Upper lobe of left lung (tissue), 6 donors: ENCODE measurements around the gene MRPL2. TPM values are rescaled to one million over a fixed set of nuclear protein-coding genes. Genes with fewer than 3 reads are reported as not detected.
A peak's percentile ranks its signal among the peaks of the same experiment; 100 is the strongest.

ENCODE experiments used
- ATAC-seq, 2 donors: fragments of 200-7000 bp; cut with Tn5 transposase; one replicate each; pipeline ENCODE4 v1.9.1; 2022; ENCODE audit warnings: mild to moderate bottlenecking in 2 of 2, moderate library complexity in 2 of 2; ENCODE audit not compliant: low FRiP score in 2 of 2
- DNase-seq, 2 donors: peaks; one replicate each; pipeline ENCODE4 v3.0.0-alpha.2; 2019 to 2020
- H3K27ac ChIP-seq, 4 donors: fragments of 200-600 bp; sonication (generic); one replicate each; pipeline ENCODE4 v1.5.1; 2016 to 2019
- H3K27me3 ChIP-seq, 4 donors: fragments of 200-600 bp; sonication (generic); one replicate each; pipeline ENCODE4 v1.5.1; 2017 to 2019
- H3K36me3 ChIP-seq, 4 donors: fragments of 200-600 bp; sonication (generic); one replicate each; pipeline ENCODE4 v1.5.1; 2016 to 2019
- H3K4me1 ChIP-seq, 4 donors: fragments of 200-600 bp; sonication (generic); one replicate each; pipeline ENCODE4 v1.5.1; 2018 to 2019
- H3K4me3 ChIP-seq, 4 donors: fragments of 200-600 bp; sonication (generic); one replicate each; pipeline ENCODE4 v1.5.1; 2017 to 2019; ENCODE audit warnings: mild to moderate bottlenecking in 2 of 4, moderate library complexity in 1 of 4
- H3K9me3 ChIP-seq, 4 donors: fragments of 200-600 bp; sonication (generic); one replicate each; pipeline ENCODE4 v1.5.1; 2018 to 2019
- EP300 ChIP-seq, 4 donors: sonication (generic); formaldehyde crosslinking; IDR thresholded peaks; one replicate each; pipeline ENCODE4 v1.5.1; 2017; ENCODE audit warnings: antibody characterized with exemption in 4 of 4, control low read depth in 2 of 4
- POLR2A ChIP-seq, 4 donors: fragments of 450-650 bp; IDR thresholded peaks; one replicate each; pipeline ENCODE4 v1.5.1; 2016 to 2017; ENCODE audit warnings: antibody characterized with exemption in 4 of 4, mild to moderate bottlenecking in 2 of 4
- POLR2AphosphoS5 ChIP-seq, 2 donors: sonication (generic); formaldehyde crosslinking; IDR thresholded peaks; one replicate each; pipeline ENCODE4 v1.5.1; 2017; ENCODE audit warnings: antibody characterized with exemption in 2 of 2
- WGBS, 2 donors: methylation state at CpG; one replicate each; pipeline ENCODE4 v1.1.5; 2017 to 2018; 5-methylcytosine and 5-hydroxymethylcytosine counted together
- total RNA-seq, 6 donors: library from RNA; depleted of rRNA in 4 of 6; stranded (reverse); fragments of >200 nt in 4 of 6; gene quantifications; one replicate each; pipeline versions ENCODE4 v1.1.0 to v1.2.1, GENCODE V29; 2016 to 2021
- TF ChIP-seq, protein P1 (sequence below), 6 experiments: fragments of 450-650 bp in 4 of 6; fragments of 200-600 bp in 2 of 6; sonication (generic) in 2 of 6; IDR thresholded peaks; one replicate each; pipeline ENCODE4 v1.5.1; 2016 to 2019; ENCODE audit warnings: antibody characterized with exemption in 6 of 6
- donor health status: DM: no; HTN: no; CAD: no; lungs with moderate emphysema.
- donor health status: DM: no; HTN: yes; CAD: no; lungs with severe emphysema.

MRPL2 gene
- total RNA-seq, 6 donors from 2014 or later: 17.2 to 58.2 (median 30.7) TPM

DNA sequence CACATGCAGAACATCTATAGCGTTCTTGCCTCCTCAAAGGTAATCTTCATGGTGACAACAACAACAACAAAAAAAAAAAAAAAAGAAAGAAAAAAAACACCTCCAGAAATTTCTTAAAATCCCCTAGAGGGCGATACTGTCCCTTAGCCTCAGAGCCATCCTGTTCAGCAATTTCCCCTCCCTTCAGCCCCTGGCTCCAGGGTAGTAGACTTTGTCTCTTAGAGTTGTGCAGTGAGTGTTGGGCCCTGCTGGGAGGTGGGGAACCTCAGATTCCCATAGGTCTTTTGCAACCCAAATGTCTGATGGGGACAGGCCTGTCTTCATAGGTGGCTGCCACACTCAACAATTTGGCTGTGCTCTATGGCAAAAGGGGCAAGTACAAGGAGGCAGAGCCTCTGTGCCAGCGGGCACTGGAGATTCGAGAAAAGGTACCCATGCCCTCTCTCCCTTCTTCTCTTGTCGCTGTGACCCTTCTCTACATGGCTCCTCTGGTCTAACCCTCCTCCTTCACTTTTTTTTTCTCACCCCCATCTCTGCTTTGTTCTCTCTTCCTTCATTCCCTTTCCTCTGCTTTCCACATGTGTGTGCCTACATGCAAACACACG lies 10.9 kb upstream of the MRPL2 start:
- WGBS, 2 donors: 60 to 64% methylated on average over 6 of the region's 6 CpGs
- peaks cover 7 to 49% (median 22%) of the 10 kb centered on the region in 4 donors for H3K36me3 ChIP-seq

DNA sequence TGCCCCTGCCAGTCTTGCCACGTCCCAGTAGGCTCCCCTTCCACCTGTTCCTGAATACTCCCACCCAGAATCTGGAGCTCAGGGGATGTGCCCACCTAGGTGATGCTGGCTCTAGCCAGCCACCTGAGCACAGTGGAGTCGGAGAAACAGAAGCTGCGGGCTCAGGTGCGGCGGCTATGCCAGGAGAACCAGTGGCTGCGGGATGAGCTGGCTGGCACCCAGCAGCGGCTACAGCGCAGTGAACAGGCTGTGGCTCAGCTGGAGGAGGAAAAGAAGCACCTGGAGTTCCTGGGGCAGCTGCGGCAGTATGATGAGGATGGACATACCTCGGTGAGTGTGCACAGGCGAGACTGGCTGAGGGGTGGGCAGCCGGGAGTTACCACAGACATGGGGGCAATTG lies 3.6 kb upstream of the MRPL2 start:
- Histone ChIP-seq H3K36me3 (peaks cover 7 to 32% (median 17%) of the 10 kb centered on the region in 4 donors), H3K27me3 (no peaks in the 10 kb centered on the region), H3K4me1 (peaks cover 20 to 27% (median 24%) of the 10 kb centered on the region in 4 donors), H3K9me3 (no peaks in the 10 kb centered on the region), H3K27ac (no peak overlapping the region), H3K4me3 (no peak overlapping the region)
- no peak for DNase-seq
- TF ChIP-seq POLR2AphosphoS5 (IDR thresholded peaks at IDR 0.05) (no peak), POLR2A (IDR thresholded peaks at IDR 0.05) (no peak), EP300 (IDR thresholded peaks at IDR 0.05) (no peak)
- TF ChIP-seq, protein P1, sequence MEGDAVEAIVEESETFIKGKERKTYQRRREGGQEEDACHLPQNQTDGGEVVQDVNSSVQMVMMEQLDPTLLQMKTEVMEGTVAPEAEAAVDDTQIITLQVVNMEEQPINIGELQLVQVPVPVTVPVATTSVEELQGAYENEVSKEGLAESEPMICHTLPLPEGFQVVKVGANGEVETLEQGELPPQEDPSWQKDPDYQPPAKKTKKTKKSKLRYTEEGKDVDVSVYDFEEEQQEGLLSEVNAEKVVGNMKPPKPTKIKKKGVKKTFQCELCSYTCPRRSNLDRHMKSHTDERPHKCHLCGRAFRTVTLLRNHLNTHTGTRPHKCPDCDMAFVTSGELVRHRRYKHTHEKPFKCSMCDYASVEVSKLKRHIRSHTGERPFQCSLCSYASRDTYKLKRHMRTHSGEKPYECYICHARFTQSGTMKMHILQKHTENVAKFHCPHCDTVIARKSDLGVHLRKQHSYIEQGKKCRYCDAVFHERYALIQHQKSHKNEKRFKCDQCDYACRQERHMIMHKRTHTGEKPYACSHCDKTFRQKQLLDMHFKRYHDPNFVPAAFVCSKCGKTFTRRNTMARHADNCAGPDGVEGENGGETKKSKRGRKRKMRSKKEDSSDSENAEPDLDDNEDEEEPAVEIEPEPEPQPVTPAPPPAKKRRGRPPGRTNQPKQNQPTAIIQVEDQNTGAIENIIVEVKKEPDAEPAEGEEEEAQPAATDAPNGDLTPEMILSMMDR (IDR thresholded peaks at IDR 0.05): no peak
- no peak for ATAC-seq
- 96 to 97% methylated on average over 11 to 12 of the region's 12 CpGs for WGBS, 2 donors

More for the DNA sequence above, 10.9 kb upstream of the MRPL2 start:
- no peaks in the 10 kb centered on the region for H3K27me3 ChIP-seq
- H3K27ac ChIP-seq: no peak overlapping the region
- DNase-seq (no peak), ATAC-seq (peak in 1 of 2 donors; percentile 39)
- H3K4me1 ChIP-seq: no peaks in the 10 kb centered on the region
- H3K9me3 ChIP-seq: no peaks in the 10 kb centered on the region
- TF ChIP-seq, protein P1 (IDR thresholded peaks at IDR 0.05): peak in 4 of 6 experiments; percentile 12 to 41 (median 28)
- no peak for TF ChIP-seq POLR2AphosphoS5 (IDR thresholded peaks at IDR 0.05)
- no peak for TF ChIP-seq POLR2A (IDR thresholded peaks at IDR 0.05)
- TF ChIP-seq EP300 (IDR thresholded peaks at IDR 0.05): no peak
- no peak overlapping the region for H3K4me3 ChIP-seq

DNA sequence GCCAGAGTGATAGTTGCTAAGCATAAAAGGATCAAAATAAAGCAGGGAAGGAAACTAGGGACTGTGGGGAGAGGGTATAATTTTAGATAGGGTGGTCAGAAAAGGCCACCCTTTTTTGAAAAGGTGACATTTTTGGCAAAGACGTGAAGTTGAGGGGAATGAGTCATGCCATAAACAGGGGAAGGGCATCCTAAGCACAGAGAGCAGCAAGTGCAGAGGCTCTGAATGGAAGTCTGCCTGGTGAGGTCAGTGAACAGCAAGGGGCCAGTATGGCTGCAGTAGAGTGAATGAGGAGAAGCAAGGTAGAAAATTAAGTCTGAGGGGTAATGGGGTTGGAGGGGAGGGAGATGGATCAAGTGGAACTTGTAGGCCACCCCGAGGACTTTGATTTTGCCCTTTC lies 2.6 kb upstream of the MRPL2 start:
- Histone ChIP-seq H3K9me3 (no peaks in the 10 kb centered on the region), H3K4me1 (peaks cover 20 to 29% (median 25%) of the 10 kb centered on the region in 4 donors), H3K27ac (no peak overlapping the region), H3K4me3 (no peak overlapping the region), H3K36me3 (peaks cover 7 to 41% (median 22%) of the 10 kb centered on the region in 4 donors), H3K27me3 (no peaks in the 10 kb centered on the region)
- ATAC-seq (no peak), DNase-seq (no peak)
- TF ChIP-seq EP300 (IDR thresholded peaks at IDR 0.05) (no peak), POLR2A (IDR thresholded peaks at IDR 0.05) (no peak), POLR2AphosphoS5 (IDR thresholded peaks at IDR 0.05) (no peak)
- TF ChIP-seq, protein P1 (IDR thresholded peaks at IDR 0.05): no peak
- 72 to 82% methylated on average over 2 of the region's 2 CpGs for WGBS, 2 donors

DNA sequence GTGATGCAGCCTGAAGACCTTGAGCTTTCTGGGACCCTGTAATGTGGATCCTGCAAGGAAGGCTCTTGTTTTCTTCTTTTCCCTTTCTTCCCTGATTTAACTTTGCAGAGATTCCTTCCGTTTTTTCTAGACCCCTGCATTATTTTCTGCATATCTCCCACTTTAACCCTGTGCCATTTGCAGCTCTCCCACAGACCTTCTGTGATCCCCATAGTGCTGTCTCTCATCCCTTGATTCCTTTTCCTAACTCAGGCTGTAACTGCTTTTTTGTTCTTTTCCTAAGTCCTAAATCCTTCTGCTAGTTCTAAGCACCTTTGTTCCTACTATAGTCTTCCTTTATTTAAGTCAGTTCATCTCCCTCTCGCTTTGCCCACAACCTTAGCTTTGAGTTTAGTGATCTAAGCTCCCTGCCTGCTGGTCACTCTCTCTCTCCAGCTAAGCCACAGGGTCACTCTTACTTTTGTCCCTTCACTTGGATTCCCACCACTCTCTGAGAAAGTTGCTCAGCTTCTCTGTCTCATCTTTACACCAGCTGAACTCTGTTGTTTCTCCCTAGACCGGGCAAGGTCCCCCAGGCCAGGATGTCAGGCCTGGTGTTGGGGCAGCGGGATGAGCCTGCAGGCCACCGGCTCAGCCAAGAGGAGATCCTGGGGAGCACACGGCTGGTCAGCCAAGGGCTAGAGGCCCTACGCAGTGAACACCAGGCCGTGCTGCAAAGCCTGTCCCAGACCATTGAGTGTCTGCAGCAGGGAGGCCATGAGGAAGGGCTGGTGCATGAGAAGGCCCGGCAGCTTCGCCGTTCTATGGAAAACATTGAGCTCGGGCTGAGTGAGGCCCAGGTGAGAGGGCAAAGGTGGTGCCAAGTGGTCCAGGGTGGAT lies 1.8 kb upstream of the MRPL2 start:
- H3K27ac ChIP-seq: peak overlapping the region in 3 of 4 donors; percentile 80 to 93 (median 91)
- H3K4me3 ChIP-seq: peak overlapping the region in 3 of 4 donors; percentile 74 to 79 (median 77)
- H3K4me1 ChIP-seq: peaks cover 20 to 29% (median 25%) of the 10 kb centered on the region in 4 donors
- ATAC-seq (no peak), DNase-seq (no peak)
- WGBS, 2 donors: 85 to 89% methylated on average over 12 of the region's 12 CpGs
- H3K36me3 ChIP-seq: peaks cover 0 to 40% (median 19%) of the 10 kb centered on the region in 4 donors
- no peaks in the 10 kb centered on the region for H3K27me3 ChIP-seq
- no peaks in the 10 kb centered on the region for H3K9me3 ChIP-seq
- TF ChIP-seq, protein P1 (IDR thresholded peaks at IDR 0.05): no peak
- TF ChIP-seq POLR2A (IDR thresholded peaks at IDR 0.05): no peak
- no peak for TF ChIP-seq EP300 (IDR thresholded peaks at IDR 0.05)
- TF ChIP-seq POLR2AphosphoS5 (IDR thresholded peaks at IDR 0.05): no peak
